Stimulated activated CD8-positive, alpha-beta memory T cell treated with anti-CD3 and anti-CD28 coated beads, Interleukin-2, amount 100 ng/mL, for 1 hour (primary cell): ENCODE results near the gene PDK3.

Experiments
- DNase-seq, 2 donors: peaks; one replicate each; pipeline ENCODE4 v3.0.0-alpha.2; 2020; ENCODE audit warnings: low read depth in 2 of 2

PDK3 gene

DNA sequence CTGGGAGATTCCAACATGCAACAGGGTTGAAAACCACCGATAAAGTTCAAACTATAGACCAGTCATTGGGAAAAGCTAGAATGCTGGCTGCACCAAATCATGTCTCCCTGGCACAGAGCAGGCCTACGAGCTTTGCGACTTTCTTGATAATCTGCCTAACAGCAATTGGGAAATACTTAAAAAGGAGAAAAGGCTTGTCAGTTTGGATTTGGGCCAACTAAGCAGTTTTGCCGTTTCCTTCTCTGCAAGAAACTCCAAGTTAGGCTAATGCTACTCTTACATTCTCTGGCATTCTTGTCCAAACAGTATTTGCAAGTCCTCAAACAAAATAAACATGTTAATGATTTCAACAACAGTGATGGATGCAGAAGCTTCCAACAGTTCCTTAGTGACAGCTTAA lies 87.9 kb downstream of the PDK3 start:
- DNase-seq = no peak

DNA sequence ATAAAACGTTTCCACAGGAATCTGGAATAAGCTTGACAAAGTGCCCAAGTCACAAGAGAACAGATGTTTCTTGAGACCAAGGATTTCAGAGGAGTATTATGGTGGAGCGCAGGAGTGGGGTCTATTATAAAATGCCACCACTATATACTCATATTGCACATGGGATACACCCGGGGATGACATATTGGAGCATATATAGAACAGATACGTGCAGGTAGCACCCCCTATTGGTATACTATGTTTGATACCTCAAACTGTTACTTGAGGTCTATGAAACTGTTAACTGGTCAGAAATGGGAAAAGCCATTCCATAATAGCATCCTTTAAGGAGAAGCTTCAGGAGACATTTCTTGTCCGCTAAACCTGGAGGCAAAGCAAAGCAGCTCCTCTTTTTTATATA lies 96.0 kb downstream of the PDK3 start:
- no peak for DNase-seq

DNA sequence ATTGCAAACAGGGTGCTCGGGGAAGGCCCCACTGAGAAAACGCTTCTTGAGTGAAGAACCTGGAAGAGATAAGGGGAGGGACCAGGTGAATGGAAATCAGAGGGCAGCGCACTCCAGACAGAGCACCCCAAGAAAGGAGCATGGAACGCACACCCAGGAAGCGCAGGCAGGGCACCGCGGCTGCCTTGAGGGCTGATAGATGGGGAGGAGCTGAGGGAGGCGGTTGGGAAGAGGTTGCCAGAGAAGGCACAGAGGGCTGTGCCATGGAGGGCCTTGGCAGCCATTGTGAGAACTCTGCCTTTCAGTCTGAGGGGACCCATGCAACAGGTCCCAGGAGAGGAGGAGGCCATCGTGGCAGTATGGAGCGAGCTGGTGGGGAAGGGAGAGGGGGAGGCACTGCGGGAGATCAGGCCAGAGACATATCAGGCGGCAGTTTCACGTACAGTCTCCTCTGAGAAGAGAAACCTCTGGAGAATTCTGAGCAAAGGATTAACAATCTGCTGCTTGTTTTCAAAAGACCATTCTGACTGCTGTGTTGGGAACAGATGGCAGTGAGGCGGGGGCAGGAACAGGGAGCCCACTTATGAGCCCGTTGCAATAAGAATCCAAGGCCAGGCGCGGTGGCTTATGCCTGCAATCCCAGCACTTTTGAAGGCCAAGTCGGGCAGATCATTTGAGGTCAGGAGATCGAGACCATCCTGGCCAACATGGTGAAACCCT lies 98.4 kb downstream of the PDK3 start:
- DNase-seq = no peak

DNA sequence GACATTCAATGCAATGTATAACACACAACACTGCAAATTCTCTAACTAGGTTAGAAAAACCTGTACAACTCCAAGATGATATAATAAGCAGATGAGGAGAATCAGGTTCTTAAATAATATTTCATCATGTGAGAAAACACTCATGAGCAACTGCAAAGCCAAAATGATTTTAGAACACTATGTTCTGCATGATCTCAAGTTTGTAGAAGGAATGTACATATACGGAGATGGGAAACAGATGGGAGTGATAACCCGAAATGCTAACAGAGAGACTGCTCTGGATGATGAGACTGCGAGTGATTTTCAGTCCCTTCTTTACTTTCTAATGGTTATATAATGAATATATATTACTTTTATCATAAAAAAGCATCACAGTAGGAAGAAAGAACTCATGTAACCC lies 101.2 kb downstream of the PDK3 start:
- DNase-seq = no peak

DNA sequence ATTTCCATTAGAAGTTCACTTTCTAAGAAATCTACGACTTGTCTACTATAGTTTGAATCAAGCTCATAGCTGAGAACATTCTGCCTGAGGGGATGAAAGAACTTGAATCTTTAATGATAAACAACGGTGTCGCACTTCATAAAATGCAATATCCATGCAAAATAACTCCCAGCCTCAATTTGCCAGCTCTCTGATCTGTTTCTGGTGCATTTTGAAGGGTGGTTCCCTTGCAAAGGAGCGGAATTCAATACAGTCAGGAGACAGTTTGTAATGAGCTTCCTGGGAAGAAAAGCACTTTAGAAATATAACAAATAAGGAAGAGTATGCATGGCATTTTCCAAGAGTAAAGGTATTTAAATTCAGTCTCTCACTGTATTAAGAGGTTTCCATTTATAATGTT lies 102.1 kb downstream of the PDK3 start:
- no peak for DNase-seq

DNA sequence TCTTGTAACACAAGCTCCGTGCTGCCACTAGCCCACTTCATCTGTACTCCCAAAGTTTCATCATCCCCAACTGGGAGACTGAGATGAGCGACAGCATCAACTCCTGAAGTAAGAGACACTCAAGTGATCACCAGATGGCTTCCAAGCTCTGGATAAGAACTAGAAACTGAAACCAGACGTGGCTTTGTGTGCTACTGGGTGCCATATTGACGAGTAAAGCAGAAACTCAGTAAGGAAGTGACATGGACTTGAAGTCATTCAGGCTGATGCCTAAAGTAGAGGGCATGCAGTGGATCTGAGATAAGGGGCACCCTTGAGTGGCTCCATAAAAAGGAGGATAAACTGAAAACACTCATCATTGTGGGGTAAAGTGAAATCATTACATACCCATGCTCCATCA lies 109.7 kb downstream of the PDK3 start:
- DNase-seq = no peak

DNA sequence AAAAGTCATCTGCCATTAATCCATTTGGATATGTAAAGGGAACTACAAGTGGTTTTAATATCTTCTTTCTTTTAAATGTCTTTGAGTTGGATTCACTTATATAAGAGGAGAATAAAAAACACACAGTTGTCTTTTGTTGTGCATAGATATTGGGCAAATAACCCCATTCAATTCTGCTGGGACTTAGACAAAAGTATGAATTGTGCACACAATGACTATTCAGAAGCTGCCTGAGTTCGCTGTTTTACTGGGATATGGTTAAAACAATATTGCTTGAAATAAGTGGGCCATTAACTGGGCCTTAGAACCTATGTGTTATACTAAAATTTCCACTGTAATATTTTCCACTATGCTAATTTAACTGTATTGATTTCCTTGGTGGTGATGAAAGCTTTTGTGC lies 110.4 kb downstream of the PDK3 start:
- no peak for DNase-seq

DNA sequence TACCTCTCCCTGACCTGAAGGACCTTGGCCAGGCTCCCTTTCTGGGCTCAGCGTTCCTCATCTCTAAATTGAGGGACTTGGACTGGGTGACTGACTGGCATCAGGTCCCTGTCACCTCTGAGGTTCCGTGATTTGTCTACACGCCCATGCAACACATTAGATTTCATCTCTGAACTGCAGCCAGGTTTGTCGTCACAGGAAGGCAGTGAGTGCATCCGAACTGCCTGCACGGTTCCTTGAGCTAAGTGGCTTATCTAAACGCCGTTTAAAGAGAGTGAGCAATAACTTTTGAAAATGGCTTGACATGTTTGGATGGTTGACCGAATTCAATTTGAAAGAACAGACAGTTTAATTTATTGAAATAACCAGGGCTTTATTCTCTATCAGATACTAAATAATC lies 112.0 kb downstream of the PDK3 start:
- no peak for DNase-seq
